ENCODE data around the gene KCNQ2. TPM values are rescaled to one million over a fixed set of nuclear protein-coding genes. Genes with fewer than 3 reads are reported as not detected.

KCNQ2 gene
- total and polyA plus RNA-seq, 12 donors, result 0.69 to 81.6 (median 10.3) TPM; not detected in 3

- TF ChIP-seq POLR2A (IDR thresholded peaks at IDR 0.05), result no peak
- TF ChIP-seq, protein P1, sequence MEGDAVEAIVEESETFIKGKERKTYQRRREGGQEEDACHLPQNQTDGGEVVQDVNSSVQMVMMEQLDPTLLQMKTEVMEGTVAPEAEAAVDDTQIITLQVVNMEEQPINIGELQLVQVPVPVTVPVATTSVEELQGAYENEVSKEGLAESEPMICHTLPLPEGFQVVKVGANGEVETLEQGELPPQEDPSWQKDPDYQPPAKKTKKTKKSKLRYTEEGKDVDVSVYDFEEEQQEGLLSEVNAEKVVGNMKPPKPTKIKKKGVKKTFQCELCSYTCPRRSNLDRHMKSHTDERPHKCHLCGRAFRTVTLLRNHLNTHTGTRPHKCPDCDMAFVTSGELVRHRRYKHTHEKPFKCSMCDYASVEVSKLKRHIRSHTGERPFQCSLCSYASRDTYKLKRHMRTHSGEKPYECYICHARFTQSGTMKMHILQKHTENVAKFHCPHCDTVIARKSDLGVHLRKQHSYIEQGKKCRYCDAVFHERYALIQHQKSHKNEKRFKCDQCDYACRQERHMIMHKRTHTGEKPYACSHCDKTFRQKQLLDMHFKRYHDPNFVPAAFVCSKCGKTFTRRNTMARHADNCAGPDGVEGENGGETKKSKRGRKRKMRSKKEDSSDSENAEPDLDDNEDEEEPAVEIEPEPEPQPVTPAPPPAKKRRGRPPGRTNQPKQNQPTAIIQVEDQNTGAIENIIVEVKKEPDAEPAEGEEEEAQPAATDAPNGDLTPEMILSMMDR (IDR thresholded peaks at IDR 0.05), result no peak
- Histone ChIP-seq H3K4me1 (replicated peaks in 1 of 2) (no peaks in the 10 kb centered on the region), H3K36me3 (replicated peaks in 1 of 2) (no peaks in the 10 kb centered on the region), H3K4me3 (no peak overlapping the region), H3K9me3 (replicated peaks in 1 of 3) (no peaks in the 10 kb centered on the region), H3K27ac (no peak overlapping the region), H3K27me3 (no peaks in the 10 kb centered on the region)
- WGBS, 4 donors, result 5 to 42% (median 29%) methylated on average over 3 to 9 of the region's 9 CpGs
- intact Hi-C loops (cut with DNase I), result no loop called here
- no peak for DNase-seq
These were observed 69.6 kb downstream of the KCNQ2 start for GRCh38 chr20:63402860-63403220.

DNA sequence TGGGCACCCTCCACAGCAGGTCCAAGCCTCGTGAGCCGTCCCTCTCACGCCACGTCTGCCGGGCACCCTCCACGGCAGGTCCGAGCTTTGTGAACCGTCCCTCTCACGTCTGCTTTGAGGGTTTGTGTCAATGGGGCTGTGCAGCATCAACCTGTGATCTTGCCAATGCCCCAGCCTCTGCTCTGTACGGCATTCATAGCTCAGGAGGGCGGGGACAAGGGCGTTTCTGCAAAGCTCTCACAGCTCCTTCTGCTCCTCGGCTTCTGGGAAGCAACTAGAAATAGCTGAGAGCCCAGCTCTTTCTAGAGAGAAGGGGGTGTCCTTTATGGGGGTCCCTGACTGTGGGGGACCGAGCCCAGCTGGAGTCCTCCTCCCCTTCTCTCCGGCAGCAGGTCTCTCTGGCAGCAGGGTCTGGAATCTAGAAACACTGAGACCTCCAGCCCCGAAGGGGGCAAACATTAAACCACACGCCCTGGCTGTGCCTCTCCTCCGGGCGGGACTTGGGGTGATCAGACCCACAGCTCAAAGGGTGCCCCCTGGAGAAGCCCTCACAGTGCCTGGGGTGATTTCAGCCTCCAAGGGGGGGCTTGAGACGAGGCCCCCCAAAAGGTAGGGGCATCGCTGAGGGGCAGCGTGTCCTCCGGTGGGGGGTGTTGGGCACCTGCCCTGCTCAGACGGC, 70.1 kb downstream of the KCNQ2 start:
- no peak for DNase-seq
- Histone ChIP-seq H3K27me3 (no peaks in the 10 kb centered on the region), H3K9me3 (replicated peaks in 1 of 3) (no peaks in the 10 kb centered on the region), H3K4me3 (no peak overlapping the region), H3K36me3 (replicated peaks in 1 of 2) (no peaks in the 10 kb centered on the region), H3K27ac (no peak overlapping the region), H3K4me1 (replicated peaks in 1 of 2) (no peaks in the 10 kb centered on the region)
- TF ChIP-seq, protein P1 (IDR thresholded peaks at IDR 0.05), result no peak
- no peak for TF ChIP-seq POLR2A (IDR thresholded peaks at IDR 0.05)
- intact Hi-C loops (cut with DNase I), result no loop called here
- 45 to 67% (median 56%) methylated on average over 13 to 24 of the region's 24 CpGs for WGBS, 4 donors

DNA sequence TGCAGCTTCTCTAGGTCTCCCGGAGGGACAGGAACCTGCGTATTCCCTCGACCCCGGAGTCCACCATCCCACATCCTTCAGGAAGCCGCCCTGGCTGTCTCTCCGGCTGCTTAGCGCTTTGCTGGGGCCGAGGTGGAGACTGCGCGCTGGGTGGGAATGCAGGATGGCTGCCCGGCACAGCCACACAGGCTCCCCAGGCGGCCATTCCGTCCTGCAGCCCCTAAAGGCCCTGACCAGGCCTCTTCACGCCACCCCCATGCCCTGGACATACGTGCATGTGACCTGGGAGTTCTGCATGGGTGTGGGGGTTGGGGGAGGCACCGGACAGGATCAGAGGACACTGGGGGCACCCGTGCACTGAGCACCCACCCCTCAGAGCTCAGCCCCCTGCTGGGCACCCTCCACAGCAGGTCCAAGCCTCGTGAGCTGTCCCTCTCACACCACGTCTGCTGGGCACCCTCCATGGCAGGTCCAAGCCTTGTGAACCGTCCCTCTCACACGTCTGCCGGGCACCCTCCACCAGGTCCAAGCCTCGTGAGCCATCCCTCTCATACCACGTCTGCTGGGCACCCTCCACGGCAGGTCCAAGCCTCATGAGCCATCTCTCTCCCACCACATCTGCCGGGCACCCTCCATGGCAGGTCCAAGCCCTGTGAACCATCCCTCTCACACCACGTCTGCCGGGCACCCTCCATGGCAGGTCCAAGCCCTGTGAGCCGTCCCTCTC, 70.9 kb downstream of the KCNQ2 start:
- Histone ChIP-seq H3K36me3 (replicated peaks in 1 of 2) (no peaks in the 10 kb centered on the region), H3K27me3 (no peaks in the 10 kb centered on the region), H3K9me3 (replicated peaks in 1 of 3) (no peaks in the 10 kb centered on the region), H3K4me3 (no peak overlapping the region), H3K27ac (no peak overlapping the region), H3K4me1 (replicated peaks in 1 of 2) (no peaks in the 10 kb centered on the region)
- TF ChIP-seq, protein P1 (IDR thresholded peaks at IDR 0.05), result no peak
- no peak for TF ChIP-seq POLR2A (IDR thresholded peaks at IDR 0.05)
- intact Hi-C loops (cut with DNase I), result no loop called here
- no peak for DNase-seq
- 66 to 78% (median 68%) methylated on average over 14 to 29 of the region's 29 CpGs for WGBS, 4 donors

DNA sequence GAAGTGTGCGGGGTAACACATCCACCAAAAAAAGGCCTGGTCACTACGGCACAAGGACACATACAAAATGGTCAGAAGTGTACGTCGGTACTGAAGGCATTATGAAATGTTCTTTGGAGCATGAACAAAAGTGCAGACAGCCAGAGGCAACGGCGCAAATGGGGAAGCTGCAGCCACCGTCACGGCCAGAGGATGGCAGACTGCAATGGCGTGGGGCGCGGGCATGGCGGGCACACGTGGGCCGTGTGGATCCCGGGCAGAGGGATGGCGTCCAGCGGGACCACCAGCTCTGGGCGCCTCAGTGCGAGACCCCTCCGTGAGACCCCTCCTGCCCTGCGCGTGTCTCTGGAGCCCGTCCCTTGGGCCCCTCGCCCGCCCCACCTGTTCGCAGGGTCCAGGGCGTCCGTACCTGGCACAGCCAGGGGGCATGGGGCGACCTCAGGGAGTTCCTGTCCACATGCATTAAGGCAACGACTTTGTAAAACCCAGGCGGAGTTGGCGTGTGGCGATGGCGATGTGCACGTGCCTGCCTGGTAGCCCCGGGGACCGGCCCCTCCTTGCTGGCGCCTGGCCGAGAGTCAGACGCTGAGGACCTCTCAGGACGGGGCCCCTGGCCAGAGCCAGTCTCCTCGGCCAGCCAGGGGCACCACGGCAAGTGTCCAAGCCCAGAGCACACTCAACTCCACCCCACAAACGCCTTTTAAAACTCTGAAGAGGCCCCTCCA, 71.8 kb downstream of the KCNQ2 start:
- Histone ChIP-seq H3K27ac (no peak overlapping the region), H3K27me3 (no peaks in the 10 kb centered on the region), H3K4me3 (no peak overlapping the region), H3K36me3 (replicated peaks in 1 of 2) (no peaks in the 10 kb centered on the region), H3K4me1 (replicated peaks in 1 of 2) (no peaks in the 10 kb centered on the region), H3K9me3 (replicated peaks in 1 of 3) (no peaks in the 10 kb centered on the region)
- no peak for DNase-seq
- no peak for TF ChIP-seq POLR2A (IDR thresholded peaks at IDR 0.05)
- TF ChIP-seq, protein P1 (IDR thresholded peaks at IDR 0.05), result no peak
- intact Hi-C loops (cut with DNase I), result no loop called here
- 76 to 79% (median 78%) methylated on average over 26 to 44 of the region's 44 CpGs for WGBS, 4 donors

Measured in adrenal gland (tissue), 12 donors.